CD4-positive, alpha-beta T cell treated with Interferon gamma for 1 hour (primary cell): ENCODE results near the gene HPSE2.
"Not testable (repeated sequence)": the region's sequence is repeated elsewhere in the genome, so short reads cannot be mapped to it uniquely, and the experiment has no call there.

Experiments
- DNase-seq: peaks from one replicate; pipeline ENCODE4 v3.0.0-alpha.2; 2020

Gene HPSE2

GRCh38 chr10:99002392-99002791, 233.3 kb downstream of the HPSE2 start:
- no peak for DNase-seq

DNA sequence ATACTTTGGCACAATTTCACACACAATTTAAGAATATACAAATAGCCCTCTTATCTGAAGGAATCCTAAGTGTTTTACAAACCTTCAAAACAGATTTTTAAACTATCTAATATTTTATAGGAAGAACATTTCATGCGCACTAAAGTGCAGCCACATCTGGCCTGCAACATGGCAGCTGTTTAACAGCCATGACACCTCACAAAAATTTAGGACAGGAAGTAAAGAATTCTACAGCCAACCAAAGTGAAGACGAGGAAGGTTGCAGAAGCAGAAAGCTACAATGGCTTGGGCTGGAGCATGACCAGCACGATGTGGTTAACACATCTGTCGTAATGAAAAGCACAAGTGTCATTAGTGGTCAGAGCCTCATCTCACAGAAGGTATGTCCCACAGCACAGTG, 238.1 kb downstream of the HPSE2 start:
- DNase-seq = no peak

GRCh38 chr10:98994030-98994429, 241.6 kb downstream of the HPSE2 start:
- no peak for DNase-seq

- DNase-seq = not testable (repeated sequence)
Measured at GRCh38 chr10:98983751-98984150, 251.9 kb downstream of the HPSE2 start.

DNA sequence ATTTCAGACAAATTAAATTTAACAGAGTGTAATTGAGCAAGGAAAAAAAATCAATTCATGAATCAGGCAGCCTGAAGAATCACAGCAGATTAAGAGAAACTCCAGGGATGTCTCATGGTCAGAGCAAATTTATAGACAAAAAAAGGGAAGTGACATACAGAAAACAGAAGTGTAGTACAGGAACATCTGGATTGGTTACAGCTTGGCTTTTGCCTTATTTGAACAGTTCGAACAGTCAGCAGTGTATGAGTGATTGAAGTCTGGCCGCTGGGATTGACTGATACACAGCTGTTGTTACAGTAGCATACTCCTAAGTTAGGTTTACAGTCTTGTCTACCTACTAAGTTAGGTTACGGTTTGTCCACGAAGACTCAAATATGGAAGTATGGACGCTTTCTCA, 255.3 kb downstream of the HPSE2 start:
- DNase-seq = no peak

- DNase-seq = no peak
Measured at GRCh38 chr10:98971464-98971863, 264.2 kb downstream of the HPSE2 start.

DNA sequence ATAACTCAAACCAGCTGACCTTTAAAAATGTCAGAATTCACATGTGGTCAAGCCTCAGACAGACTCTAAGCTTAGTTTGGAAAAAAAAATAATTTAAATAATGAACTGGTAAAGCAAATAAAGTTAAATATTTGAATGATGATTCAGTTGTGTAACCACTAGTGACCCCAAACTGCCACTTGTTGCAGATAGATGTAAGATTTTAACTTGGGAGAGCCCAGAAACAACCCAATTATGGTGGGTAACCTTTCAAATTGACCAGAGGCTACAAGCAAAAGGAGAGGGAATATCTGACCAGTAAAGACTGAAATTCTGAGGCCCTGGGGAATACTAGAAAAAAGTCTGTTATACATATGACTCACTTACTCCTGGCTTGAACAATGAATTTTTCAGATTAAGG, 268.1 kb downstream of the HPSE2 start:
- no peak for DNase-seq

DNA sequence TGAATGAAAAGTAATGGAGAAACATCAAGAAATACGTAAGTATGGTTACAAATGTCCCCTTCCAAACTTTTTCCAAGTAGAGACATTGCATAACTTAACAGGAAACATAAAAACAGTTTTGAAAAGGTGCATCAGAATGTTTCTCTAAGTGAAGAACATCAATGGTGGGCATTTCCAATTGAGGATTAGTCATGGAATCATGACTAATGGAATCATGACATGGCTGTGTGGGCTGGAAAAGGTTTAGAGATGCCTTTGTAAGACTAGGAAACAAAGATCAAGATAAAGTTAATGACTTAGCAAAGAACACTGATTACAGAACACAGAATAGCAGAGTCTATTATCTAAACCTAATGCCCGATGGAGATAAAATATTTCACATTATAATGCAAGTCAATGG, 272.0 kb downstream of the HPSE2 start:
- DNase-seq = no peak

- DNase-seq = no peak
Measured at GRCh38 chr10:98959379-98959778, 276.3 kb downstream of the HPSE2 start.

DNA sequence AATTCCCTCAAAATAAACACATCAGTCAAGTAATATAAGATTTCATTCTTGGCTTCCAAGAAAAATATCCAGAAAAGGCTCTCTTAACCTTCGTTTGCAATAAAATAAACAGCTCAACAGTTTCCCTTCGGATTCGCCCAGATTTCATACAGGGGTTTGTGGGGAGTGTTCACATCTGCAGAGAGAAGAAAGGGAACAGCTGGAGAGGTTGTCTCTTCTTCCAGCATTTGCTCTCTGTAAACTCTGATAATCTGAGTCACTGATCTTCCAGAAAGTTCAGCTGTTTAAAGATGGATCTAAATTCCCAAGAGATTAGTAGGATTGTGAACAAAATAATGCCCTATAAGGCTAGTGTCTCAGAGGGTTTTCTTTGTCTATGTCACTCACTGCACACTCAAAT, 277.9 kb downstream of the HPSE2 start:
- DNase-seq = no peak

DNA sequence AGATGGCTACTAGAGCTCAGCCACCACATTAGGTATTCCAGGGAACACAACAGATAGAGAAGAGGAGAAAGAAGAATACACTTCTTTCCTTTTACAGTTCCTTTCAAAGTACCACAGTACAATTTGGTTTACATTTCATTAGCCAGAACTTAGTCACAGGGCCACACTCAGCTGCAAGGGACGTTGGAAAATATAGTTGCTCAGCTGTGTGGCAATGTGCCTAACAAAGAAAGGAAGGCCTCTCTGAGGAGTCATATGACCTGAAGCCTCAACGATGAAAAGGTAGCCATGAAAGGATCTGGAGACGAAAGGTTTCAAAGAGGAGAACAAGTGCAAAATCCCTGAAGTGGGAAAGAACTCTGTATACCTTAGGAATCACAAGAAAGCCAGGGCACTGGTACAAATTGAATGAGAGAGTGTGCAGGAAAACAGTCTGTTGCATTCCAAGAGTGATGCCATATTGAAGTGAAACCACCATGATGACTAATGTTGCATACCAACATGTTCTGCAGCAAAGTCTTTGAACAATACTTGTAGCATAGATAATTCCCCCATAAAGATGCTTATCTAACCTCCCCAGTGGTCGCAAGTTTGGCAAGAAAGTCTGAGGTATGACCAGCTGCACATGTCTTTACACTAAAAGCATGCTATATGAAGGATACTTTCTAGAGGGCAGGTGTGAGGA, 278.9 kb downstream of the HPSE2 start:
- no peak for DNase-seq

- no peak for DNase-seq
Measured at GRCh38 chr10:98953251-98953650, 282.4 kb downstream of the HPSE2 start.

GRCh38 chr10:98951269-98952000, 284.2 kb downstream of the HPSE2 start:
- DNase-seq = no peak

DNA sequence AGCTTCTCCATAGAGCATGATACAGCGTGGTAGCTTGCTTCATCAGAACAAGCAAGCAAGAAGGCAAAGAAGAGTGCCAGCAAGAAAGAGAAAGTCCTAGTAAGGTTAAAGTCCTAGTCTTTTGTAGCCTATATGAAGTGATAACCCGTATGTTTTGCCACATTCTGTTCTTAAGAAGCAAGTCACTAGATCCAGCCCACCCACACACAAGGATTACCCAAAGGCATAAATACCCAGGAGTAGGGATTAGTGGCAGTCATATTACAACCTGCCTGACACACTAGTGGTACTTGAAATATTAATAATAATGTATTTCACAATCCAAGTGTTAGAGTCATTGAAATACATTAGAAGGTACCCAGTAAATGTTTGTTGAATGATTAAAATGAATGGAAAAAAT, 285.5 kb downstream of the HPSE2 start:
- DNase-seq = no peak

DNA sequence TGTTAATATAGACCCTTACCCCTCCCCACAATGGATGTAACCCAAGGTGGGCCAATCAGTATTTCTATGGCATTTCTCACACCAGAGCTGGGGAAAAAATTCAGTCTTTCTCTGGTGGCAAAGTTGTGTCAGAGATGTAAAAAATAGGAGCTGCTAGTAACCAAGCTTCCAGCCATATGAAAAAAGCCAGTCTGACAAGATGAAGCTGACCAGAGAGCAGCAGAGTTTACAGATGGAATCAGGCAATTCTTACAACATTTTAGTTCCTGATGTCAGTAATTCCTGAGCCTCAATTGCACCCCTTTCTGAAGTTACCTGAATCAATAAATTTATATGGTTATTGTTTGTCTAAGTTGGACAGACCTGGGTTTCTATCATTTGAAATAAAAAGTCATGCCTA, 286.3 kb downstream of the HPSE2 start:
- no peak for DNase-seq

GRCh38 chr10:98943681-98944080, 292.0 kb downstream of the HPSE2 start:
- DNase-seq = no peak

DNA sequence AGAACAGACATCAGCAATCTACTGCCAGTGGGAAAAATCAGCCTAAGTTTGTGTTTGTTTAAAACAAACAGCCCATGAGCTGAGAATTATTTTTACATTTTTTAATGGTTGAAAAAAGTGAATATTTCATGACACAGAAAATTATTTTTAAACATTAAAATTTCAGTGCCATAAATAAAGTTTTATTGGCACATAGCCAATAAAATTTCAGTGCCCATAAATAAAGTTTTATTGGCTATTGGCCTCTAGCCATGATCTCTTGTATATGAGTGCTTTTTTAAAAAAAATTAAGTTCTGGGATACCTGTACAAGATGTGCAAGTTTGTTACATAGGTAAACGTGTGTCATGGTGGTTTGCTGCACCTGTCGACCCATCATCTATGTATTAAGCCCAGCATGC, 305.9 kb downstream of the HPSE2 start:
- DNase-seq = no peak

GRCh38 chr10:98925651-98926050, 310.0 kb downstream of the HPSE2 start:
- DNase-seq = no peak

GRCh38 chr10:98924526-98924925, 311.1 kb downstream of the HPSE2 start:
- no peak for DNase-seq

GRCh38 chr10:98921316-98921715, 314.3 kb downstream of the HPSE2 start:
- DNase-seq = no peak

- DNase-seq = no peak
Measured at GRCh38 chr10:98920807-98921206, 314.8 kb downstream of the HPSE2 start.

GRCh38 chr10:98920360-98920759, 315.3 kb downstream of the HPSE2 start:
- DNase-seq = no peak

DNA sequence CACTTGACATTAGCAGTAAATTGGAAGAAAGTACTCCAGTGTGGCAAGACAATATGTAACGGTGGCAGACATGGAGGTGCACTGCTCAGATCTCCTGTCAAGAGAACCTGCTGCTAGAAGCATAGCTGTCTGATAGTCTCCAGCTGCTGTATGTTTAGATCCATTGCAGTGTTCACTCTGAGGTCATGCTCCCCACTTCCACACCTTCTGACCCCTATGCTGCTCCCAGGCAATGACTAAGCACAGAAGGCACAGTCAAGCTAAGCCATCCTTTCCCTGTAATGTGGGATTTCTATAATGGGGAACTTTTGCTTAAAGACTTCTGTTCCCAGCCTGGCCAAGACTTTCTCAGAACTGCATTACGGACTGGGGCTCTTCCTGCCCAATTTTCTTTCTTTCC, 315.8 kb downstream of the HPSE2 start:
- DNase-seq = no peak

- no peak for DNase-seq
Measured at GRCh38 chr10:98917828-98918227, 317.8 kb downstream of the HPSE2 start.
